Pancreas (tissue), 10 donors: ENCODE results near the gene SLC44A5. TPM values are rescaled to one million over a fixed set of nuclear protein-coding genes. Genes with fewer than 3 reads are reported as not detected.
A peak's percentile ranks its signal among the peaks of the same experiment; 100 is the strongest.

Experiments used
- ATAC-seq, 4 donors: fragments of 200-7000 bp; cut with Tn5 transposase; one replicate each; pipeline versions ENCODE4 v1.8.0 to v1.9.1; 2020; ENCODE audit warnings: mild to moderate bottlenecking in 4 of 4, moderate library complexity in 4 of 4
- DNase-seq, 6 donors: peaks; one replicate each; pipeline ENCODE4 v3.0.0-alpha.2; 2020
- FAIRE-seq: peaks from 2 replicates; lab custom pipeline; 2012; peaks lifted over from hg19 to GRCh38; lab: Jason Lieb, UNC
- H3K27ac ChIP-seq, 4 donors: fragments of 200-600 bp; sonication (generic); 1 replicate in 3 of 4; 2 replicates in 1 of 4; pipeline versions ENCODE4 v1.5.0 to v1.8.0; 2020
- H3K27me3 ChIP-seq, 4 donors: fragments of 200-600 bp; one replicate each; pipeline ENCODE4 v1.8.0; 2021
- H3K36me3 ChIP-seq, 3 donors: fragments of 200-600 bp; sonication (generic) in 1 of 3; one replicate each; pipeline versions ENCODE4 v1.5.0 to v1.8.0; 2020 to 2021
- H3K4me1 ChIP-seq, 3 donors: fragments of 200-600 bp; one replicate each; pipeline ENCODE4 v1.8.0; 2021
- H3K4me3 ChIP-seq, 4 donors: fragments of 200-600 bp; sonication (generic) in 2 of 4; one replicate each; pipeline versions ENCODE4 v1.5.0 to v1.8.0; 2020 to 2021
- H3K9me3 ChIP-seq, 4 donors: fragments of 200-600 bp; one replicate each; pipeline ENCODE4 v1.8.0; 2021
- CTCF ChIP-seq, 4 donors: fragments of 200-600 bp; sonication (generic) in 3 of 4; IDR thresholded peaks; one replicate each; pipeline versions ENCODE4 v1.5.0 to v1.8.0; 2021; ENCODE audit warnings: antibody characterized with exemption in 4 of 4
- WGBS, 2 donors: extraction: QIAGEN DNeasy Blood & Tissue Kit; methylation state at CpG; one replicate each; pipeline ENCODE4 v1.1.7; 2013; 5-methylcytosine and 5-hydroxymethylcytosine counted together
- intact Hi-C, 3 donors: fragments of 100-400 bp; cut with DNase I; formaldehyde crosslinking; loops; one replicate each; pipeline versions ENCODE4 v1.11.1 to v1.14.2; 2022
- polyA plus RNA-seq, 2 donors: library from polyadenylated mRNA; stranded (reverse); fragments of 200-250 nt; gene quantifications; one replicate each; pipeline ENCODE4 v1.2.3, GENCODE V29; 2013
- total RNA-seq, 6 donors: library from RNA; stranded (reverse); fragmentation: NEBNext Ultra II Directional in 4 of 6; extraction: Animal tissue kit (Norgen Biotek cat#: 25700) in 4 of 6; gene quantifications; one replicate each; pipeline versions ENCODE4 v1.2.1 to v1.2.4, GENCODE V29; 2021 to 2023
- donor health status: healthy with polysubstance abuse.
- donor health status: DM: no; HTN: no; CAD: no; lungs with moderate emphysema.
- donor health status: DM: no; HTN: no; CAD: no.
- donor health status: control.
- donor health status: control.
- donor health status: Bipolar disorder and iron deficiency.
- donor health status: DM: yes; HTN: yes; CAD: no.
- donor health status: DM: no; HTN: no; CAD: no.
- donor health status: DM: no; HTN: no; CAD: no.
- donor health status: DM: yes; HTN: yes; CAD: no.

SLC44A5 gene
- total and polyA plus RNA-seq, 8 donors: 0.16 to 3.4 (median 1.2) TPM

GRCh38 chr1:75640137-75640536 is 29.2 kb upstream of the SLC44A5 start:
- Histone ChIP-seq H3K9me3 (no peaks in the 10 kb centered on the region), H3K4me1 (no peaks in the 10 kb centered on the region), H3K27me3 (no peaks in the 10 kb centered on the region), H3K27ac (no peak overlapping the region), H3K4me3 (no peak overlapping the region), H3K36me3 (no peaks in the 10 kb centered on the region)
- intact Hi-C loops: no loop called here
- no peak for TF ChIP-seq CTCF (IDR thresholded peaks at IDR 0.05)
- DNase-seq (no peak), ATAC-seq (peak in 1 of 4 donors; percentile 32), FAIRE-seq (no peak)

GRCh38 chr1:75632350-75632949 is 21.5 kb upstream of the SLC44A5 start:
- no peaks in the 10 kb centered on the region for H3K36me3 ChIP-seq

GRCh38 chr1:75630998-75631397 is 20.1 kb upstream of the SLC44A5 start:
- H3K27me3 ChIP-seq: no peaks in the 10 kb centered on the region
- FAIRE-seq (no peak), ATAC-seq (no peak), DNase-seq (no peak)
- H3K4me1 ChIP-seq: no peaks in the 10 kb centered on the region
- no peak for TF ChIP-seq CTCF (IDR thresholded peaks at IDR 0.05)
- no peak overlapping the region for H3K27ac ChIP-seq
- WGBS, 2 donors: 75 to 83% methylated on average over 1 of the region's 1 CpG
- H3K4me3 ChIP-seq: no peak overlapping the region
- H3K9me3 ChIP-seq: no peaks in the 10 kb centered on the region
- no peaks in the 10 kb centered on the region for H3K36me3 ChIP-seq
- intact Hi-C loops: no loop called here

More at GRCh38 chr1:75632350-75632949, 21.5 kb upstream of the SLC44A5 start:
- intact Hi-C loops: no loop called here
- H3K4me1 ChIP-seq: no peaks in the 10 kb centered on the region
- H3K4me3 ChIP-seq: no peak overlapping the region
- TF ChIP-seq CTCF (IDR thresholded peaks at IDR 0.05): peak; percentile 48 to 59 (median 52)
- no peaks in the 10 kb centered on the region for H3K9me3 ChIP-seq
- H3K27ac ChIP-seq: no peak overlapping the region
- peak in 1 of 6 donors; percentile 17 for DNase-seq
- FAIRE-seq: no peak
- ATAC-seq: peak; percentile 70 to 89 (median 88)
- H3K27me3 ChIP-seq: no peaks in the 10 kb centered on the region
- WGBS, 2 donors: 34 to 41% methylated on average over 2 of the region's 2 CpGs

- TF ChIP-seq CTCF (IDR thresholded peaks at IDR 0.05): no peak
- Histone ChIP-seq H3K27me3 (no peaks in the 10 kb centered on the region), H3K27ac (no peak overlapping the region), H3K36me3 (no peaks in the 10 kb centered on the region), H3K4me1 (no peaks in the 10 kb centered on the region), H3K9me3 (no peaks in the 10 kb centered on the region), H3K4me3 (no peak overlapping the region)
- ATAC-seq: no peak
- intact Hi-C loops: no loop called here
- no peak for DNase-seq
- no peak for FAIRE-seq
- WGBS, 2 donors: 57 to 72% methylated on average over 3 of the region's 3 CpGs
Measured at GRCh38 chr1:75630004-75630594, 19.2 kb upstream of the SLC44A5 start.

GRCh38 chr1:75625795-75626194 is 14.9 kb upstream of the SLC44A5 start:
- DNase-seq (no peak), FAIRE-seq (no peak), ATAC-seq (no peak)
- no peak for TF ChIP-seq CTCF (IDR thresholded peaks at IDR 0.05)
- H3K9me3 ChIP-seq: no peaks in the 10 kb centered on the region
- no peaks in the 10 kb centered on the region for H3K36me3 ChIP-seq
- peaks cover 0 to 3% (median 0%) of the 10 kb centered on the region in 4 donors for H3K27me3 ChIP-seq
- WGBS, 2 donors: 57 to 75% methylated on average over 3 of the region's 3 CpGs
- intact Hi-C loops: loop anchor here in 2 of 3 donors (10.0 kb wide), 2 partner anchors 361 to 371 kb away; no protein-coding TSS in a partner anchor
- no peak overlapping the region for H3K4me3 ChIP-seq
- H3K4me1 ChIP-seq: no peaks in the 10 kb centered on the region
- H3K27ac ChIP-seq: no peak overlapping the region
